ENCODE data around the gene TRIM10.

DNA sequence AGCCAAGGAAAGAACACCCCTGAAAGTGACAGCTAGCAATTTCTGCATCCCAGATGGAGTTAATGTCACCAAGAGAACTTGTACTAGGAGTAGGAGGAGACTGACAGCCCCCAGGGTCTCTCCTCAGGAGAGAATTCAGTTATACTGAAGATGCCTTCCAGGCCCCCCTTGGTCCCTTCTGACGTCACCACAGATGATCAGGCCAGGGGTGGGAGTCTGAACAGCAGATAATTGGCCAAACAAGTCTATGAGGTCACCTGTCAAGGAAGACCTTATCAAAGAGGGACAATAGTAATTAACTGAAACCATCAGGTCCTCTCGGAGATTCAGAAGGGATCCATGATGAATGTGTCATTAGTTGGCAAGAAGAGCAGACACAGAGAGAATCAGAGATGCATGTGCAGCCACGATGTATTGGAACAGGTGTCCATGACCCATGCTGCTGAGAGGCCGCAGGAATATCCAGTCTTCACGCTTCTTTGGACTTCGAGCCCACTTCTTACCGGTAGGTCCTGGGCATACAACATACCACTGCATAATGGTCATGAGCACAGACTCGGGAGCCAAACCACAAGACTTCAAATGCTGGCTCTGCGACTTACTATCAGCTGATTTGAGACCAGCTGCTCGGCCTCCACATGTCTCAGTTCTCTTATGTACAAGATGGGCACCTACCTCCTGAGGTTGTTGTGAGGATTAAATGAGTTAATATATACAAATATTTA lies 10.2 kb downstream of the TRIM10 start:
- no peak for TF ChIP-seq GATA2 (IDR thresholded peaks at IDR 0.05; ENCODE audit: low read depth, low read length)
- no peak for TF ChIP-seq GATA3 (IDR thresholded peaks at IDR 0.05; ENCODE audit: low read depth, low read length)

Measured in SH-SY5Y (cell line).